PFSK-1 (cell line): ENCODE data around the gene CLDN14.

ENCODE experiments used
- FOXP2 ChIP-seq: optimal IDR thresholded peaks from 2 replicates; pipeline ENCODE3; 2011; ENCODE audit warnings: borderline replicate concordance, control low read depth, inconsistent platforms; ENCODE audit not compliant: insufficient read depth; ENCODE audit errors: extremely low read length, extremely low read depth
- POLR2AphosphoS5 ChIP-seq: IDR thresholded peaks from 2 replicates; pipeline ENCODE4 v1.6.1; 2012; ENCODE audit warnings: low read depth, mild to moderate bottlenecking, control low read depth, low read length, moderate library complexity
- REST ChIP-seq, 2 experiments: IDR thresholded peaks; 2 replicates each; pipeline versions ENCODE4 v1.6.1 to v1.8.0; 2011 to 2012; ENCODE audit warnings: low read depth in 2 of 2, low read length in 2 of 2, control low read depth in 1 of 2, inconsistent platforms in 1 of 2, mild to moderate bottlenecking in 1 of 2, moderate library complexity in 1 of 2; ENCODE audit not compliant: insufficient read depth in 1 of 2
- SIN3A ChIP-seq: IDR thresholded peaks from 2 replicates; pipeline ENCODE4 v1.6.1; 2012; ENCODE audit warnings: mild to moderate bottlenecking, low read length, moderate library complexity, borderline replicate concordance; ENCODE audit not compliant: insufficient read depth
- TAF1 ChIP-seq: IDR thresholded peaks from 2 replicates; pipeline ENCODE4 v1.6.1; 2012; ENCODE audit warnings: low read length, control low read depth, borderline replicate concordance; ENCODE audit not compliant: insufficient read depth

GRCh38 chr21:36431252-36431651 is 48.7 kb downstream of the CLDN14 start:
- TF ChIP-seq REST (IDR thresholded peaks at IDR 0.05; ENCODE audit: insufficient read depth in 1 of 2, low read depth in 2 of 2, low read length in 2 of 2) (no peak), POLR2AphosphoS5 (no peak), TAF1 (no peak), SIN3A (no peak), FOXP2 (no peak)
